ENCODE measurements around the gene TNFSF10. TPM values are rescaled to one million over a fixed set of nuclear protein-coding genes. Genes with fewer than 3 reads are reported as not detected.
"Not testable (repeated sequence)": the region's sequence is repeated elsewhere in the genome, so short reads cannot be mapped to it uniquely, and the experiment has no call there.

The TNFSF10 gene
- total RNA-seq, 2 donors from 2014 or later = 30.3 to 44.0 TPM

GRCh38 chr3:172539273-172539672 lies 16.0 kb upstream of the TNFSF10 start:
- Mint-ChIP-seq H3K27ac (peak overlapping the region; percentile 19), H3K9me3 (no peaks in the 10 kb centered on the region), H3K36me3 (ENCODE audit: insufficient read depth in 2 of 2) (peaks cover 0 to 11% of the 10 kb centered on the region in 2 donors), H3K4me3 (no peak overlapping the region), H3K4me1 (ENCODE audit: low read depth) (peaks cover 51% of the 10 kb centered on the region), H3K27me3 (ENCODE audit: low read depth) (no peaks in the 10 kb centered on the region)
- ATAC-seq (replicated peaks in 1 of 2) (no peak), DNase-seq (no peak)

GRCh38 chr3:172538368-172539151 lies 15.3 kb upstream of the TNFSF10 start:
- no peak for DNase-seq
- peaks cover 49% of the 10 kb centered on the region for H3K4me1 Mint-ChIP-seq (ENCODE audit: low read depth)
- peaks cover 0 to 11% of the 10 kb centered on the region in 2 donors for H3K36me3 Mint-ChIP-seq (ENCODE audit: insufficient read depth in 2 of 2)
- H3K4me3 Mint-ChIP-seq = peak overlapping the region; percentile 43 to 69
- no peaks in the 10 kb centered on the region for H3K9me3 Mint-ChIP-seq
- no peaks in the 10 kb centered on the region for H3K27me3 Mint-ChIP-seq (ENCODE audit: low read depth)
- no peak for ATAC-seq (replicated peaks in 1 of 2)
- peak overlapping the region; percentile 93 for H3K27ac Mint-ChIP-seq

- H3K36me3 Mint-ChIP-seq (ENCODE audit: insufficient read depth in 2 of 2) = peaks cover 0 to 11% of the 10 kb centered on the region in 2 donors
- H3K27ac Mint-ChIP-seq = peak overlapping the region; percentile 93
- H3K27me3 Mint-ChIP-seq (ENCODE audit: low read depth) = no peaks in the 10 kb centered on the region
- DNase-seq (no peak), ATAC-seq (replicated peaks in 1 of 2) (peak; percentile 78 to 86)
- H3K9me3 Mint-ChIP-seq = no peaks in the 10 kb centered on the region
- peaks cover 49% of the 10 kb centered on the region for H3K4me1 Mint-ChIP-seq (ENCODE audit: low read depth)
- peak overlapping the region; percentile 69 to 74 for H3K4me3 Mint-ChIP-seq
Measured at GRCh38 chr3:172537507-172538158, 14.4 kb upstream of the TNFSF10 start.

GRCh38 chr3:172536993-172537419 lies 13.8 kb upstream of the TNFSF10 start:
- Mint-ChIP-seq H3K36me3 (ENCODE audit: insufficient read depth in 2 of 2) (peaks cover 0 to 11% of the 10 kb centered on the region in 2 donors), H3K27me3 (ENCODE audit: low read depth) (no peaks in the 10 kb centered on the region), H3K27ac (peak overlapping the region; percentile 93), H3K9me3 (no peaks in the 10 kb centered on the region), H3K4me3 (peak overlapping the region; percentile 69 to 74), H3K4me1 (ENCODE audit: low read depth) (peaks cover 51% of the 10 kb centered on the region)
- ATAC-seq (replicated peaks in 1 of 2) (peak; percentile 76 to 78), DNase-seq (peak in 1 of 2 donors; percentile 24)

GRCh38 chr3:172536505-172536904 lies 13.3 kb upstream of the TNFSF10 start:
- ATAC-seq (replicated peaks in 1 of 2) (no peak), DNase-seq (no peak)
- Mint-ChIP-seq H3K36me3 (ENCODE audit: insufficient read depth in 2 of 2) (peaks cover 0 to 11% of the 10 kb centered on the region in 2 donors), H3K9me3 (no peaks in the 10 kb centered on the region), H3K27ac (peak overlapping the region; percentile 93), H3K4me3 (peak overlapping the region; percentile 69 to 74), H3K27me3 (ENCODE audit: low read depth) (no peaks in the 10 kb centered on the region), H3K4me1 (ENCODE audit: low read depth) (peaks cover 54% of the 10 kb centered on the region)

GRCh38 chr3:172530566-172530965 lies 7.3 kb upstream of the TNFSF10 start:
- Mint-ChIP-seq H3K9me3 (no peaks in the 10 kb centered on the region), H3K27ac (peak overlapping the region; percentile 72), H3K36me3 (ENCODE audit: insufficient read depth in 2 of 2) (peaks cover 0 to 2% of the 10 kb centered on the region in 2 donors), H3K27me3 (ENCODE audit: low read depth) (no peaks in the 10 kb centered on the region), H3K4me1 (ENCODE audit: low read depth) (peaks cover 39% of the 10 kb centered on the region), H3K4me3 (peak overlapping the region; percentile 20 to 68)
- DNase-seq (peak in 1 of 2 donors; percentile 22), ATAC-seq (replicated peaks in 1 of 2) (peak; percentile 43 to 52)

- Mint-ChIP-seq H3K4me3 (peak overlapping the region; percentile 20 to 68), H3K4me1 (ENCODE audit: low read depth) (peaks cover 39% of the 10 kb centered on the region), H3K36me3 (ENCODE audit: insufficient read depth in 2 of 2) (peaks cover 0 to 2% of the 10 kb centered on the region in 2 donors), H3K27me3 (ENCODE audit: low read depth) (no peaks in the 10 kb centered on the region), H3K9me3 (no peaks in the 10 kb centered on the region), H3K27ac (peak overlapping the region; percentile 72)
- DNase-seq (peak; percentile 37 to 48), ATAC-seq (replicated peaks in 1 of 2) (peak; percentile 85)
Measured at GRCh38 chr3:172530101-172530561, 6.9 kb upstream of the TNFSF10 start.

- ATAC-seq (replicated peaks in 1 of 2) = no peak
- H3K4me1 Mint-ChIP-seq (ENCODE audit: low read depth) = peaks cover 42% of the 10 kb centered on the region
Measured at GRCh38 chr3:172528677-172529076, 5.4 kb upstream of the TNFSF10 start.

GRCh38 chr3:172527306-172527705 lies 4.1 kb upstream of the TNFSF10 start:
- Mint-ChIP-seq H3K4me3 (no peak overlapping the region), H3K27ac (no peak overlapping the region), H3K27me3 (ENCODE audit: low read depth) (no peaks in the 10 kb centered on the region), H3K4me1 (ENCODE audit: low read depth) (peaks cover 42% of the 10 kb centered on the region), H3K36me3 (ENCODE audit: insufficient read depth in 2 of 2) (peaks cover 0 to 3% of the 10 kb centered on the region in 2 donors), H3K9me3 (no peaks in the 10 kb centered on the region)
- ATAC-seq (replicated peaks in 1 of 2) = no peak
- DNase-seq = no peak

More at GRCh38 chr3:172528677-172529076, 5.4 kb upstream of the TNFSF10 start:
- Mint-ChIP-seq H3K36me3 (ENCODE audit: insufficient read depth in 2 of 2) (peaks cover 0 to 2% of the 10 kb centered on the region in 2 donors), H3K9me3 (no peaks in the 10 kb centered on the region), H3K4me3 (no peak overlapping the region), H3K27ac (no peak overlapping the region), H3K27me3 (ENCODE audit: low read depth) (no peaks in the 10 kb centered on the region)
- DNase-seq = no peak

- Mint-ChIP-seq H3K36me3 (ENCODE audit: insufficient read depth in 2 of 2) (peaks cover 2 to 7% of the 10 kb centered on the region in 2 donors), H3K4me3 (no peak overlapping the region), H3K9me3 (no peaks in the 10 kb centered on the region)
Measured at GRCh38 chr3:172525116-172525613, 1.9 kb upstream of the TNFSF10 start.

GRCh38 chr3:172524611-172525010 lies 1.4 kb upstream of the TNFSF10 start:
- H3K27ac Mint-ChIP-seq = no peak overlapping the region
- peak overlapping the region in 1 of 2 donors; percentile 97 for H3K4me3 Mint-ChIP-seq

More at GRCh38 chr3:172525116-172525613, 1.9 kb upstream of the TNFSF10 start:
- DNase-seq (no peak), ATAC-seq (replicated peaks in 1 of 2) (no peak)
- peaks cover 40% of the 10 kb centered on the region for H3K4me1 Mint-ChIP-seq (ENCODE audit: low read depth)
- no peaks in the 10 kb centered on the region for H3K27me3 Mint-ChIP-seq (ENCODE audit: low read depth)
- no peak overlapping the region for H3K27ac Mint-ChIP-seq

GRCh38 chr3:172521837-172522726 lies 1.1 kb downstream of the TNFSF10 start:
- peak overlapping the region; percentile 80 for H3K27ac Mint-ChIP-seq
- H3K4me3 Mint-ChIP-seq = peak overlapping the region; percentile 87 to 97
- peaks cover 59% of the 10 kb centered on the region for H3K4me1 Mint-ChIP-seq (ENCODE audit: low read depth)
- not testable (repeated sequence) for H3K36me3 Mint-ChIP-seq (ENCODE audit: insufficient read depth in 2 of 2); ATAC-seq (replicated peaks in 1 of 2); H3K27me3 Mint-ChIP-seq (ENCODE audit: low read depth); H3K9me3 Mint-ChIP-seq; DNase-seq

More at GRCh38 chr3:172524611-172525010, 1.4 kb upstream of the TNFSF10 start:
- peaks cover 40% of the 10 kb centered on the region for H3K4me1 Mint-ChIP-seq (ENCODE audit: low read depth)
- no peaks in the 10 kb centered on the region for H3K9me3 Mint-ChIP-seq
- DNase-seq (no peak), ATAC-seq (replicated peaks in 1 of 2) (no peak)
- H3K36me3 Mint-ChIP-seq (ENCODE audit: insufficient read depth in 2 of 2) = peaks cover 5 to 7% of the 10 kb centered on the region in 2 donors
- no peaks in the 10 kb centered on the region for H3K27me3 Mint-ChIP-seq (ENCODE audit: low read depth)
